ENCODE measurements around the gene ACTL10. TPM values are rescaled to one million over a fixed set of nuclear protein-coding genes. Genes with fewer than 3 reads are reported as not detected.
"Not testable (repeated sequence)": the region's sequence is repeated elsewhere in the genome, so short reads cannot be mapped to it uniquely, and the experiment has no call there.

Gene ACTL10
- total and polyA plus RNA-seq, 11 donors, result 0.13 to 1.1 (median 0.36) TPM

DNA sequence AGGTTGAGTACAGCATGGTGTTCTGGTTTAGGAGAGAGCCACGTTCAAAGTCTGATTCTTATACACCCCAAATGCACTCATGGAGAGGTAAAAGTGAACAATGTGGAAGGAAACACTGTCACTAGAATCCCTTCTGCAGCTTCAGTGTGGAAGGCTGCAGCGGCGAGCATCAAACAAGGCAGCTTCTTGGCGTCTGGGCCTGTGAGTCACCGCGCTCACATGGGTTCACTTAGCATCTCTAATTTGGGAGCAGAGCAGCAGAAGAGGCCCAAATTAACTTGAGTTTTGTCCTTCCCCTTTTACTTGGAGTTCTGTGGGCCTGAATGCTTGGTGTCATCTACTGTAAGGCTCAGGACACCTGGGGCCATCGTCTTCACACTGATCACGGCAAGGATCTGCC, 30.4 kb downstream of the ACTL10 start:
- DNase-seq (peak; percentile 49 to 75 (median 56)), ATAC-seq (peak in 3 of 4 donors; percentile 65 to 87 (median 74))
- TF ChIP-seq POLR2A (IDR thresholded peaks at IDR 0.05), result no peak
- TF ChIP-seq, protein P1, sequence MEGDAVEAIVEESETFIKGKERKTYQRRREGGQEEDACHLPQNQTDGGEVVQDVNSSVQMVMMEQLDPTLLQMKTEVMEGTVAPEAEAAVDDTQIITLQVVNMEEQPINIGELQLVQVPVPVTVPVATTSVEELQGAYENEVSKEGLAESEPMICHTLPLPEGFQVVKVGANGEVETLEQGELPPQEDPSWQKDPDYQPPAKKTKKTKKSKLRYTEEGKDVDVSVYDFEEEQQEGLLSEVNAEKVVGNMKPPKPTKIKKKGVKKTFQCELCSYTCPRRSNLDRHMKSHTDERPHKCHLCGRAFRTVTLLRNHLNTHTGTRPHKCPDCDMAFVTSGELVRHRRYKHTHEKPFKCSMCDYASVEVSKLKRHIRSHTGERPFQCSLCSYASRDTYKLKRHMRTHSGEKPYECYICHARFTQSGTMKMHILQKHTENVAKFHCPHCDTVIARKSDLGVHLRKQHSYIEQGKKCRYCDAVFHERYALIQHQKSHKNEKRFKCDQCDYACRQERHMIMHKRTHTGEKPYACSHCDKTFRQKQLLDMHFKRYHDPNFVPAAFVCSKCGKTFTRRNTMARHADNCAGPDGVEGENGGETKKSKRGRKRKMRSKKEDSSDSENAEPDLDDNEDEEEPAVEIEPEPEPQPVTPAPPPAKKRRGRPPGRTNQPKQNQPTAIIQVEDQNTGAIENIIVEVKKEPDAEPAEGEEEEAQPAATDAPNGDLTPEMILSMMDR (IDR thresholded peaks at IDR 0.05), result no peak
- WGBS, 4 donors, result 77 to 92% (median 81%) methylated on average over 8 of the region's 8 CpGs
- Histone ChIP-seq H3K27ac (peak overlapping the region in 3 of 12 donors; percentile 29 to 59 (median 57)), H3K9me3 (no peaks in the 10 kb centered on the region), H3K36me3 (no peaks in the 10 kb centered on the region), H3K4me3 (no peak overlapping the region), H3K4me1 (peaks cover 0 to 19% (median 1%) of the 10 kb centered on the region in 12 donors), H3K27me3 (no peaks in the 10 kb centered on the region)
- intact Hi-C loops (cut with DNase I), result no loop called here

DNA sequence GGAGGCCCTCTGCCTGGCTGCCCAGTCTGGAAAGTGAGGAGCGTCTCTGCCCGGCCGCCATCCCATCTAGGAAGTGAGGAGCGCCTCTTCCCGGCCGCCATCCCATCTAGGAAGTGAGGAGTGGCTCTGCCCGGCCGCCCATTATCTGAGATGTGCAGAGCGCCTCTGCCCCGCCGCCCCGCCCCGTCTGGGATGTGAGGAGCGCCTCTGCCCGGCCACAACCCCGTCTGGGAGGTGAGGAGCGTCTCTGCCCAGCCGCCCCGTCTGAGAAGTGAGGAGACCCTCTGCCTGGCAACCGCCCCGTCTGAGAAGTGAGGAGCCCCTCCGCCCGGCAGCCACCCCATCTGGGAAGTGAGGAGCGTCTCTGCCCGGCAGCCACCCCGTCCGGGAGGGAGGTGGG, 32.2 kb downstream of the ACTL10 start:
- H3K4me1 ChIP-seq, result peaks cover 0 to 16% (median 2%) of the 10 kb centered on the region in 12 donors
- DNase-seq; ATAC-seq; H3K4me3 ChIP-seq; H3K27ac ChIP-seq; intact Hi-C loops (cut with DNase I); H3K27me3 ChIP-seq; H3K9me3 ChIP-seq; H3K36me3 ChIP-seq: not testable (repeated sequence)
- WGBS, 4 donors, result 93 to 96% (median 94%) methylated on average over 15 to 19 of the region's 27 CpGs; no CpG with 5 or more reads in 1 of the 4 donors

DNA sequence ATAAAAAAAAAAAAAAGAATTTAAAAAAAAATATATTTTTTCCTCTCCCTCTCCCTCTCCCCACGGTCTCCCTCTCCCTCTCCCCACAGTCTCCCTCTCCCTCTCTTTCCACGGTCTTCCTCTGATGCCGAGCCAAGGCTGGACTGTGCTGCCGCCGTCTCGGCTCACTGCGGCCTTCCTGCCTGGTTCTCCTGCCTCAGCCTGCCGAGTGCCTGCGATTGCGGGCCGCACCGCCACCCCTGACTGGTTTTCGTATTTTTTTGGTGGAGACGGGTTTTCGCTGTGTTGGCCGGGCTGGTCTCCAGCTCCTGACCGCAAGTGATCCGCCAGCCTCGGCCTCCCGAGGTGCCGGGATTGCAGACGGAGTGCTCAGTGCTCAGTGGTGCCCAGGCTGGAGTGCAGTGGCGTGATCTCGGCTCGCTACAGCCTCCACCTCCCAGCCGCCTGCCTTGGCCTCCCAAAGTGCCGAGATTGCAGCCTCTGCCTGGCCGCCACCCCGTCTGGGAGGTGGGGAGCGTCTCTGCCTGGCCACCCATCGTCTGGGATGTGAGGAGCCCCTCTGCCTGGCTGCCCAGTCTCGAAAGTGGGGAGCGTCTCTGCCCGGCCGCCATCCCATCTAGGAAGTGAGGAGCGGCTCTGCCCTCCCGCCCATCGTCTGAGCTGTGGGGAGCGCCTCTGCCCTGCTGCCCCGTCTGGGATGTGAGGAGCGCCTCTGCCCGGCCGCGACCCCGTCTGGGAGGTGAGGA, 34.1 kb downstream of the ACTL10 start:
- H3K4me3 ChIP-seq; H3K27ac ChIP-seq; H3K9me3 ChIP-seq; intact Hi-C loops (cut with DNase I); H3K27me3 ChIP-seq; DNase-seq; H3K36me3 ChIP-seq; ATAC-seq: not testable (repeated sequence)
- H3K4me1 ChIP-seq, result peaks cover 0 to 14% (median 0%) of the 10 kb centered on the region in 12 donors
- 90 to 98% (median 96%) methylated on average over 16 to 45 of the region's 45 CpGs for WGBS, 4 donors

DNA sequence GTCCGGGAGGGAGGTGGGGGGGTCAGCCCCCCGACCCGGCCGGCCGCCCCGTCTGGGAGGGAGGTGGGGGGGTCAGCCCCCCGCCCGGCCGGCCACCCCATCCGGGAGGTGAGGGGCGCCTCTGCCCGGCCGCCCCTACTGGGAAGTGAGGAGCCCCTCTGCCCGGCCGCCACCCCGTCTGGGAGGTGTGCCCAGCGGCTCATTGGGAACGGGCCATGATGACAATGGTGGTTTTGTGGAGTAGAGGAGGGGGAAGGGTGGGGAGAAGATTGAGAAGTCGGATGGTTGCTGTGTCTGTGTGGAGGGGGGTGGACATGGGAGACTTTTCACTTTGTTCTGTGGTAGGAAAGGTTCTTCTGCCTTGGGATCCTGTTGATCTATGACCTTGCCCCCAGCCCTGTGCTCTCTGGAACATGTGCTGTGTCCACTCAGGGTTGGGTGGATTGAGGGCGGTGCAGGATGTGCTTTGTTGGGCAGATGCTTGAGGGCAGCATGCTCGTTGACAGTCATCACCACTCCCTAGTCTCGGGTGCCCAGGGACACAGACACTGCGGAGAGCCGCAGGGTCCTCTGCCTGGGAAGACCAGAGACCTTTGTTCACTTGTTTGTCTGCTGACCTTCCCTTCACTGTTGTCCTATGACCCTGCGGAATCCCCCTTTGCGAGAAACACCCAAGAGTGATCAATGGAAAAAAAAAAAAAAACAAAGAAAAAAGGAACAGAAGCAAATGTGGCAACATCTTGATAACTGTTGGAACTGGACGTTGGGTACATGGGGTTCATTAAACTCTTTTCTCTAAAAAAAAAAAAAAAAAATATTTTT, 35.1 kb downstream of the ACTL10 start:
- DNase-seq (no peak), ATAC-seq (no peak)
- H3K9me3 ChIP-seq, result no peaks in the 10 kb centered on the region
- H3K36me3 ChIP-seq, result peaks cover 0 to 16% (median 8%) of the 10 kb centered on the region in 9 donors
- H3K4me3 ChIP-seq, result no peak overlapping the region
- no peak overlapping the region for H3K27ac ChIP-seq
- intact Hi-C loops (cut with DNase I), result no loop called here
- TF ChIP-seq POLR2A (IDR thresholded peaks at IDR 0.05), result no peak
- TF ChIP-seq, protein P1 (IDR thresholded peaks at IDR 0.05), result no peak
- peaks cover 0 to 11% (median 0%) of the 10 kb centered on the region in 12 donors for H3K4me1 ChIP-seq
- no peaks in the 10 kb centered on the region for H3K27me3 ChIP-seq
- 86 to 91% (median 91%) methylated on average over 13 to 27 of the region's 27 CpGs for WGBS, 4 donors

DNA sequence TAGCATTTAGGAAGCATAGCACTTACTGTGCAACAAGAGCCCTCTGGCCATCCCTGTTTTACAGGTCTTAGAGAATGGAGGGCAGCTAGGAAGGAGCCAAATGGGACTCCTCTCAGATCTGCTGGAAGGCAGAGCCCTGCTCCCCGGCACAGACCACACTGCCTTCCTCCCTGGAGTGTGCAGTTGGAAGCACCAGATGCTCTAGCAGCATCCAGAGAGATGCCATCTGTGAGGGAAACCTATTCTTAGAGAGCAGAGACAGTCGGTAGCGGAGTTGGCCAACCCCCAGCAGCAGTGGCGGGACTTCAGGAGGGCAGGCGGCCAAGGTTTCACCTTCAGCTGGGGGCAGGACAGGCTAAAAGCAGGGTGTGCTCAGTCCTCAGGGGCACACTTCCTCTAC, 36.1 kb downstream of the ACTL10 start:
- Histone ChIP-seq H3K27me3 (no peaks in the 10 kb centered on the region), H3K4me1 (peaks cover 0 to 9% (median 0%) of the 10 kb centered on the region in 12 donors), H3K4me3 (no peak overlapping the region), H3K9me3 (no peaks in the 10 kb centered on the region), H3K27ac (no peak overlapping the region), H3K36me3 (peaks cover 0 to 26% (median 17%) of the 10 kb centered on the region in 9 donors)
- peak; percentile 86 to 96 (median 94) for ATAC-seq
- TF ChIP-seq, protein P1 (IDR thresholded peaks at IDR 0.05), result no peak
- TF ChIP-seq POLR2A (IDR thresholded peaks at IDR 0.05), result no peak
- intact Hi-C loops (cut with DNase I), result no loop called here
- WGBS, 4 donors, result 29 to 50% (median 42%) methylated on average over 5 of the region's 5 CpGs
- DNase-seq, result peak; percentile 66 to 75 (median 72)
